HUES48 (cell line): Measurements from ENCODE around the gene CENPP.

Source experiments
- H3K27ac ChIP-seq: one replicate; pipeline ENCODE4 v1.7.0; 2013; ENCODE audit warnings: low read depth, low read length, inconsistent platforms
- H3K27me3 ChIP-seq: 2 replicates; pipeline ENCODE4 v1.6.1; 2013; ENCODE audit warnings: mild to moderate bottlenecking, low read length; ENCODE audit not compliant: control insufficient read depth, insufficient read depth
- H3K36me3 ChIP-seq: 2 replicates; pipeline ENCODE4 v1.6.1; 2013; ENCODE audit warnings: low read length; ENCODE audit not compliant: control insufficient read depth, insufficient read depth
- H3K4me1 ChIP-seq: 2 replicates; pipeline ENCODE4 v1.6.1; 2013; ENCODE audit warnings: mild to moderate bottlenecking, low read length; ENCODE audit not compliant: control insufficient read depth, insufficient read depth
- H3K4me3 ChIP-seq: 2 replicates; pipeline ENCODE4 v1.5.1; 2013; ENCODE audit warnings: mild to moderate bottlenecking, low read depth, low read length
- H3K9ac ChIP-seq: 2 replicates; pipeline ENCODE4 v1.6.1; 2013; ENCODE audit warnings: mild to moderate bottlenecking, low read depth, low read length, moderate library complexity
- H3K9me3 ChIP-seq: 2 replicates; pipeline ENCODE4 v1.6.1; 2013; ENCODE audit warnings: low read length; ENCODE audit not compliant: control insufficient read depth, insufficient read depth

CENPP gene

DNA sequence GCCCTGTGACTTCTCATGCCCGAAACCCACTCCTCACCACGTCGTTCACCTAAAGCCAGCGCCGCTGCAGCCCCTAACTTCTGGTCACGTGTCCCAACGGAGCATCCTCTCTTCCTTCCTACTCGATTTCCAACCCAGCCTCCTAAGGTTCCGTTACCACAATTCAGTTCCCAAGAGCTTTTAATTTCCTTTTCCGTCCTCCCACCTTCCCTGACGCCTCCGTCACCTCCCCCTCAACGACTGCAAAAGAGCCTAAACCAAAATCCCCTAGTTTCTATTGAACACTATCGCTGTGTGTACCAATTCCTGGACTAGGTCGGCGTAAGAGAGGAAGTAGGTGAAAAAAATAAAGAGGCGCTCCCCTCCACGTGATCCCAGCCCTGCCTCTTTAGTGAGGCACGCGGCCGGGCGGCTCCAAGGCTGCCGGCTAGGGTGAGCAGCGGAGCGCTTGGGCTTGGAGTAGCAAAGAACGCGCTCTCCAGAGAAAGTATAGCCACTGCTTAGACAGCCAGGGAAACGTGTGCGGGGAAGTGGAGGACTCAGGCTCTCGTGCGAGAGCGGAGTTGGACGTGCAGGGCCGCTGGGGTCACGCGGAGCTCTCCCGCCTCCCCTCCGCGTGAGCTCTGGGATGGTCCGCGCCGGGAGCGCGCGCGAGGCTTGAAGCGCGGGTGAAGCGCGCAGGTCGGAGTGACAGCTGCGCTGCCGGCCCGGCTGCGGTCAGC is at the start of gene CENPP, which contains the start of gene NOL8:
Gene CENPP, plus strand, starts transcription at position 685 of the 722 bp plus-strand sequence.
Gene NOL8, minus strand, starts transcription at position 82 of the 722 bp plus-strand sequence. CDS start 1,189 bp downstream, outside the sequence.
- Histone ChIP-seq H3K9me3 (no peaks in the 10 kb centered on the region), H3K27ac (peak within 1 kb of the TSS; percentile 91), H3K4me3 (peak within 1 kb of the TSS; percentile 85), H3K4me1 (peaks cover 19% of the 10 kb centered on the region; the same call in 1 of the 2 replicates), H3K36me3 (peaks cover 28% of the 10 kb centered on the region), H3K27me3 (no peaks in the 10 kb centered on the region), H3K9ac (peak within 1 kb of the TSS; percentile 96)

DNA sequence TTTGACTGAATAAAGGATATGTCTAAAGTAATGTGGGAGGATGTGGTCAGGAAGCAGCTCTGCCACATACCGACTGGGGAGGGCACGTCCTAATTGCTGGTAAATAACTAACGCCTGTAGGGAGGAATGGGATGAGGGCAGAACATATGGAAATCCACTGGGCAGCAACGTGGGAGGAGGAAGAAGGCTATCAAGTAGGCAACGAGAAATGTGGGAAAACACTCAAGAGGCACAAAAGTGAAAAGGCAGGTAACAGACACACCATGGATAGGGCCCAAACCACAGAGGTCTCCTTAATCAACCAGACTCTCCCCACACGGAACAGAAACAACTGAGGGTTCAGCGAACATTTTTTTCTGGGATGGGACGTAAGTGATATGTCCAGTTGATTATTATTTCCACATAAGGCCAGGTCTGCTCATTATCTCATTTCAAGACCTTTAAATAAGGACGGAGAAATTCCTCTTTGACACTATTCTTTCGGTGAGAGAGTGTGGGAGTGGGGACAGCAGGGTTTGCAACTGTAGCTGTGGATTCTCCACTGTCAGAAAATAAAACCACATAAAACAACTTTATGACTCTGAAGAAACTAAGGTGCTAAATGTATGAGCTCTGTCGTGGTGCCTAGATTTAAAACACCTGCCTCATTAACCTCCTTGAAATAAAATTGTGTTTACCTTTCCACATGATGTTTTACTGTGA is 49.3 kb upstream of the CENPP start:
- Histone ChIP-seq H3K27me3 (no peaks in the 10 kb centered on the region), H3K36me3 (peaks cover 98% of the 10 kb centered on the region), H3K9me3 (no peaks in the 10 kb centered on the region), H3K4me1 (no peaks in the 10 kb centered on the region), H3K4me3 (no peak overlapping the region), H3K27ac (no peak overlapping the region), H3K9ac (no peak overlapping the region)

DNA sequence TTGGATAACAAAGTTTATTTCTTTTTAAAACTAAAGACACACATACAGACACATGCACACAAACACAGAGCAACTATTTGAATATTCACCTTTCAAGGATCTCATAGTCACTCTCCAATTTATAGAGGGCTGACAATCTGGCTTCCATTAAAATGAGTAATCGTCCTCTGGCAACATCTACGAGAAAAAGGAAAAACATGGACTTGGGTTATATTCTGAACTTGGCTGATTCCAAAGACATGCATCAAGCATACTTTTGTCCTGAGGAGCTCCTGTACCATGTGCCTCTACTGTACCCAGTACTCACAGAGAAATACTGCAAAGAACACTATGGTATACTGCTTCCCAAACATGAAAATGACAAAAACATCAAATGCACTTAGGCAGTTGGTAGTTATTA is 47.6 kb upstream of the CENPP start:
- Histone ChIP-seq H3K4me1 (no peaks in the 10 kb centered on the region), H3K27me3 (no peaks in the 10 kb centered on the region), H3K27ac (no peak overlapping the region), H3K4me3 (no peak overlapping the region), H3K36me3 (peaks cover 99% of the 10 kb centered on the region), H3K9me3 (no peaks in the 10 kb centered on the region), H3K9ac (no peak overlapping the region)

DNA sequence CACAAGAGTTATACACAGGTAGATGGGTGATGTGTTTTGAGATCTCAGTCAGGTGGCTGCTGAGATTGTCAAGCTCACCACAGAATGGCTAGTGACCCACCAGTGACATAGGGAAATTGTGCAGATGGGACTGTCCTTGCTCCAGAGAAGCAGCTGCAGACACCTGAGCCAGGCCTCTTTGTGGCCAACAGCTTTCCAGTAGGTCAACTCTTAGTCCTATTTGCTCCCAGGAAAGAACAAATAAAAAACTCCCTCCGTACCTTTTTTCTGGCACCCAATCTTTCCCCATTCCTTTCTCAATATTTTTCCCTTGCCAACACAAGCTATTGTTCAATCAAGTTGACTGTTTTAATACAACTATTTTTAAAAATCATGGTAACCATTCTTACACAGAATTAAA is 46.5 kb upstream of the CENPP start:
- Histone ChIP-seq H3K36me3 (peaks cover 99% of the 10 kb centered on the region), H3K9ac (no peak overlapping the region), H3K27me3 (no peaks in the 10 kb centered on the region), H3K4me3 (no peak overlapping the region), H3K9me3 (no peaks in the 10 kb centered on the region), H3K4me1 (no peaks in the 10 kb centered on the region), H3K27ac (no peak overlapping the region)

DNA sequence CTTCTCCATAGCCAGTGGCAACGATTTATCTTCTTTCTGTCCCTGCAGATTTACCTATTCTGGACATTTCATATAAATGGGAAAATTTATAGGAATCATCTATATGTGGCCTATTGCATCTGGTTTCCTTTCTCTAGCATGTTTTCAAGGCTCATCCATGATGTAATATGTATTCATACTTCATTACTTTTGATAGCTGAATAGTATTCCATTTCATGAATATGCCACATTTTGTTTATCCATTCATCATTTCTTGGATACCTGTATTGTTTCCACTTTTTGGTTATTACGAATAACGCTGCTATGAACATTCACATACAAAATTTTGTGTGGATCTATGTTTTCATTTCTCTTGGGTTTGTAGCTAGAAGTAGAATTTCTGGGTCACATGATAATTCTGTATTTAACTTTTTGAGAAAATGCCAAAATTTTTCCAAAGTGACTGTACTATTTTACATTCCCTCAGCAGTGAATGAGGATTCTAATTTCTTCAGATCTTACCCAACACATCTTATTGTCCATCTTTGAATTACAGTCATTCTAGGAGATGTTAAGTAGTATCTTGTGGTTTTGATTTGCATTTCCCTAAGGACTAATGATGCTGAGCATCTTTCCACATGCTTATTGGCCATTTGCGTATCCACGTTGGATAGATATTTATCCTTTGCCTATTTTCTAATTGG is 35.9 kb upstream of the CENPP start:
- H3K27me3 ChIP-seq: no peaks in the 10 kb centered on the region
- no peaks in the 10 kb centered on the region for H3K9me3 ChIP-seq
- H3K27ac ChIP-seq: no peak overlapping the region
- no peak overlapping the region for H3K4me3 ChIP-seq
- H3K9ac ChIP-seq: no peak overlapping the region
- peaks cover 71% of the 10 kb centered on the region for H3K36me3 ChIP-seq
- H3K4me1 ChIP-seq: peaks cover 5% of the 10 kb centered on the region

DNA sequence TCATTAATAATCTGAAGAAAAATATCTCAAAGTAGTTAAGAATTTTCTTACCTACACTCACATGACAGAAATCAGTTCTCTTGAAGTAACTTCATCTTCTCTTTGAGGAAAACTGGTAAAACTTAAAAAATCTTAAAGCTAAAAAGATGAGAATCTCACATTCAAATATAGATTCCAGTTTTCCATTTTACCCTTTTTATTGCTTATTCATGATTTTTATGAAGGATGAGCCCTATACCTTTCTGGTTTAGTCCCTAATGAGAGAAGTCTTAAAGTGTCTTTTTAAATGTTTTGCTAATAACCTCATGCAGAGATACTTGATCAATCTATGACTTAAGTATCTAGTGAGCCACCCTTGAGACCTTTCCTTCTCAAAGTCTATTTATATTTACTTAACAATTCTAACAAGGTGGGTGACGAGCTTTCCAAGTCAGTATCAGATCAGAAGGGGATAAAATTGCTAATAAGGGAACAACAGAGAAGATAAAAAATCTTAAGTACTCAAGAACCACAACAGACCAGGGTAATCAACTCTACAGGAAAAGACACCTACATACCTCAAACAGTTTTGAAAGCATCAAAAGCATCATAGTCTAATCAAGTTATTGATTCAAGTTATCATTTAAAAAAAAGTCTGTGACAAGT is 34.8 kb upstream of the CENPP start:
- Histone ChIP-seq H3K9me3 (no peaks in the 10 kb centered on the region), H3K27me3 (no peaks in the 10 kb centered on the region), H3K9ac (no peak overlapping the region), H3K4me1 (peaks cover 5% of the 10 kb centered on the region), H3K4me3 (0 out of 2 replicates have a peak overlapping the region, but pooled peaks have one; percentile 95), H3K36me3 (peaks cover 60% of the 10 kb centered on the region), H3K27ac (no peak overlapping the region)

DNA sequence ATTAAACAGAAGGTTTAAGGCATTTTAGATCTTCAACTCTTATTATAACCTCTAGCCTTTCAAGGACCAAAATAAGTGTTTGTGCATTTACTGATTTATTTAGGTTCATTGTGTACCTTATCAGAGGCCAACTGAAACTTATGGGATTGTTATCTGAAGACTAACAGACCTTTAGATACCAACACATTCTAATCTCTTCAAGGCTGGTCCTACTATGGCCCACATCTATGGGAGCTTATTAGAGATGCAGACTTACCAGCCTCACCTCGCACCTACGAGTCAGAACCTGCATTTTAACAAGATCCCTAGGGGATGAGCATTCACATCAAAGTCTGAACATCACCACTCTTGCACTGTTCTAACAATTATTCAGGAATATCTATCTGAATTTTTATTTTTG is 34.2 kb upstream of the CENPP start:
- H3K36me3 ChIP-seq: peaks cover 56% of the 10 kb centered on the region
- no peak overlapping the region for H3K9ac ChIP-seq
- H3K9me3 ChIP-seq: no peaks in the 10 kb centered on the region
- no peak overlapping the region for H3K27ac ChIP-seq
- H3K4me3 ChIP-seq: peak overlapping the region; percentile 95
- H3K4me1 ChIP-seq: peaks cover 5% of the 10 kb centered on the region
- H3K27me3 ChIP-seq: no peaks in the 10 kb centered on the region

DNA sequence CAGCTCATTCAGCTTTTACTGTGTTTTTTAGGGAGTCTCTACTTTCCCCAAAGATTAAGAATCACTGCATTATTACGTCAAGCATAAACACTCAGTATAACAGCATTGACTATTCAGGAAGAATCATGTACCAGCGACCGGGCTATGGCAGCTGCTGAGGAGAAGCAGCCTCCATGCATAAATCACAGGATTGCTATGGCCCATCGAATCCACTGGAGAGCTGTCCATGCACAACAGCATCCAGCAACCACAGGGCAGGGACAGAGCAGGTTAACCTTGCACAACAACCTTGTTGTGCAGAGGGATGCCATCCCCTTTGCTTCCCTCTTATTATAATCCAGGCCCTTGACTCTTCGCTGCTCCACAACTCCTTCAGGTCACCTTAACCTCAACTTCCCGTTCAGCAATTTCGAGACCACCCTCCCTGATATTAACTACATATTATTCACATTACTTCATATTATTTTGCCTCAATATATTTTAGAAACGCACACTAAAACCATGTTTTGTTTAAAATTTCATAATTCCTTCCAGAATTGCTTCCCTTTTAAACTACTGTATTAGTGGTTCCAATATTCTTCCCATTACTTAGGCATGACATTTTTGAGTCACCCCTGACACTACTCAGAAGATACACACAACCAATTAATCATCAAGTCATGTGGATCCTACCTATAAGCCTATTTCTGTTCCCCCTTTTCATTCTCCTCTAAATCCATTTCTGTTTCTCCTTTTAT is 33.2 kb upstream of the CENPP start:
- peak overlapping the region; percentile 95 for H3K4me3 ChIP-seq
- peaks cover 5% of the 10 kb centered on the region for H3K4me1 ChIP-seq
- peaks cover 54% of the 10 kb centered on the region for H3K36me3 ChIP-seq
- H3K9ac ChIP-seq: peak overlapping the region; percentile 98
- H3K27ac ChIP-seq: peak overlapping the region; percentile 90
- H3K9me3 ChIP-seq: no peaks in the 10 kb centered on the region
- H3K27me3 ChIP-seq: no peaks in the 10 kb centered on the region

DNA sequence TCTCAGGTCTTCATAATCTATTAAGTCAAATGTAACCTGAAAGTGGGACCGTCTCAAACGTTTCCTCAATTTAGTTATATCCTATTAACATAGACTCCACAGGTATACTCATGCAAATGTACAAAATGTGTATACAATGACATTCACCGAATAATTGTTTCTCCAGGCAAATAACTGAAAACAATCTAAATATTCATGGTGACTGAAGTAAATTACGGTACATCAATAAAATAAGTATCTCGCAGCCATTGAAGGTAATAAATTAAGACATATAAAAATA is 32.7 kb upstream of the CENPP start:
- Histone ChIP-seq H3K27me3 (no peaks in the 10 kb centered on the region), H3K9ac (peak overlapping the region; percentile 98), H3K27ac (peak overlapping the region; percentile 90), H3K4me3 (peak overlapping the region; percentile 95), H3K4me1 (peaks cover 5% of the 10 kb centered on the region), H3K36me3 (peaks cover 54% of the 10 kb centered on the region), H3K9me3 (no peaks in the 10 kb centered on the region)

DNA sequence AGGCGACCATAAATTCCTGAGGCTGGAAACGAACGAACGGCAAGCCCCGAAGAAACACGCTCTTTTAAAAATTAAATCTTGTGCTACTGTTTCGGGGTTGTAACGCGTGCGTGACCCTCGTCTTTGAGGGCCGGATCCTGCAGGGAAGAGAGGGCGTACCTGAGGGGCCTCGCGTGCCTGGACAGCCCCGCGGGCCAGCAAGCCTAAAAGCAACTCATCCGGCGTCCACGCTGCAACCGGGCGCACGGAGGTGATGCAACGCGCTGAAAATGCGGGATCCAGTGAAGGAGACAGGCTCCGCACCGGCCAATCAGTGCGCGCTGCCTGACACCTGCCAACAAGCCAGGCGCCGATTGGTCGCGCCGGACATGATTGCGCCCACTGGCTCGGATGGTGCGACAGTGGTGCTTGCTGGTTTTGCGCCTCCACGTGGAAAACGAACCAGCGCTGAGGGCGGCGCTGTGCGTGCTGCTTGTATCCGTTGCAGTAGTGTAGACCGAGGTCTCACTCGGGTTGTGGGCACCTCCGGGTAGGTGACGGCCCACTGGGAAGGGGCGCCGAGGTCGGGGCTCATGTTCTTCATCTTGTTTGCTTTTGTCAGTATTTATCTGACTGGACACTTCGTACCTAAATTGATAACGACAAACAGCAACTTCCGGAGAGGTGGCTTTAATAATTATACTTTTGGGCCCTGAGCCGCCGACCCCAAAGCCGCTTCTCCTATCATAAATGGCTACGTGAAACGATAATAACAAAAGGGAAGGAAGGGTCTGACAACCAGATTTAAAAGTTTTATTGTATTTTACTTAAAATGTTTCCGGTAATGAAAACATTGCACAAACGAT is 32.1 kb upstream of the CENPP start, which contains the start of gene IARS1:
Gene IARS1, minus strand, starts transcription at position 246 of the 845 bp plus-strand sequence. CDS start 4,278 bp downstream, outside the sequence.
- peak within 1 kb of the TSS; percentile 90 for H3K27ac ChIP-seq
- H3K27me3 ChIP-seq: no peaks in the 10 kb centered on the region
- H3K4me3 ChIP-seq: peak within 1 kb of the TSS; percentile 95
- peaks cover 54% of the 10 kb centered on the region for H3K36me3 ChIP-seq
- no peaks in the 10 kb centered on the region for H3K9me3 ChIP-seq
- peaks cover 5% of the 10 kb centered on the region for H3K4me1 ChIP-seq
- peak within 1 kb of the TSS; percentile 98 for H3K9ac ChIP-seq
